Neuronal stem cell (in vitro differentiated cells): ENCODE results near the gene ZFP62.

Experiments
- DNase-seq: peaks from one replicate; pipeline ENCODE4 v3.0.0-alpha.2; 2013; ENCODE audit warnings: low spot score
- H2AFZ ChIP-seq: one replicate; pipeline ENCODE4 v1.6.1; 2013; ENCODE audit warnings: mild to moderate bottlenecking, low read length, inconsistent platforms
- H2AK5ac ChIP-seq: 2 replicates; pipeline ENCODE4 v1.6.1; 2013; ENCODE audit warnings: low read depth, mild to moderate bottlenecking, inconsistent platforms, low read length, moderate library complexity, mixed read lengths
- H2BK120ac ChIP-seq: 2 replicates; pipeline ENCODE4 v1.6.1; 2013; ENCODE audit warnings: low read depth, mild to moderate bottlenecking, inconsistent platforms, low read length, moderate library complexity, mixed read lengths
- H2BK12ac ChIP-seq: one replicate; pipeline ENCODE4 v1.6.1; 2013; ENCODE audit warnings: low read length, inconsistent platforms
- H2BK15ac ChIP-seq: 2 replicates; pipeline ENCODE4 v1.6.1; 2013; ENCODE audit warnings: mild to moderate bottlenecking, low read length, inconsistent platforms, mixed read lengths
- H2BK5ac ChIP-seq: one replicate; pipeline ENCODE4 v1.6.1; 2013; ENCODE audit warnings: inconsistent platforms, mild to moderate bottlenecking, low read length, moderate library complexity
- H3K14ac ChIP-seq: one replicate; pipeline ENCODE4 v1.6.1; 2013; ENCODE audit warnings: low read length, inconsistent platforms
- H3K18ac ChIP-seq: 2 replicates; pipeline ENCODE4 v1.6.1; 2013; ENCODE audit warnings: low read length, inconsistent platforms
- H3K23ac ChIP-seq: 2 replicates; pipeline ENCODE4 v1.6.1; 2013; ENCODE audit warnings: low read depth, mild to moderate bottlenecking, mixed read lengths, low read length, inconsistent platforms; ENCODE audit not compliant: poor library complexity
- H3K27ac ChIP-seq: replicated peaks from 3 replicates; pipeline ENCODE4 v1.5.1; 2013; ENCODE audit warnings: low read length, inconsistent platforms
- H3K27me3 ChIP-seq, 3 experiments: 2 replicates each; pipeline ENCODE4 v1.6.1; 2013; ENCODE audit warnings: low read length in 3 of 3, mild to moderate bottlenecking in 2 of 3, inconsistent platforms in 1 of 3, low read depth in 1 of 3, mixed read lengths in 1 of 3, moderate library complexity in 1 of 3; ENCODE audit not compliant: control insufficient read depth in 3 of 3, insufficient read depth in 3 of 3
- H3K36me3 ChIP-seq, 2 donors: replicated peaks in 1 of 2; 2 replicates each; pipeline ENCODE4 v1.6.1; 2013; ENCODE audit warnings: low read length in 2 of 2; ENCODE audit not compliant: control insufficient read depth in 2 of 2, insufficient read depth in 2 of 2
- H3K4ac ChIP-seq: 2 replicates; pipeline ENCODE4 v1.6.1; 2013; ENCODE audit warnings: inconsistent platforms, mild to moderate bottlenecking, low read length, moderate library complexity
- H3K4me1 ChIP-seq, 2 donors: 1 replicate in 1 of 2; 2 replicates in 1 of 2; pipeline ENCODE4 v1.6.1; 2013; ENCODE audit warnings: low read length in 2 of 2, low read depth in 1 of 2; ENCODE audit not compliant: control insufficient read depth in 2 of 2, insufficient read depth in 1 of 2
- H3K4me2 ChIP-seq: one replicate; pipeline ENCODE4 v1.6.1; 2013; ENCODE audit warnings: mild to moderate bottlenecking, low read length, inconsistent platforms; ENCODE audit not compliant: insufficient read depth, poor library complexity, severe bottlenecking
- H3K4me3 ChIP-seq, 2 donors: 2 replicates each; pipeline ENCODE4 v1.5.1; 2013; ENCODE audit warnings: low read length in 2 of 2, mild to moderate bottlenecking in 2 of 2, inconsistent platforms in 1 of 2, moderate library complexity in 1 of 2
- H3K79me1 ChIP-seq: one replicate; pipeline ENCODE4 v1.6.1; 2013; ENCODE audit warnings: low read depth, mild to moderate bottlenecking, inconsistent platforms, low read length, moderate library complexity
- H3K9ac ChIP-seq: one replicate; pipeline ENCODE4 v1.6.1; 2013; ENCODE audit warnings: mild to moderate bottlenecking, low read depth, low read length, inconsistent platforms; ENCODE audit not compliant: poor library complexity
- H3K9me3 ChIP-seq, 2 donors: replicated peaks in 1 of 2; 2 replicates each; pipeline versions ENCODE3 to v1.6.1; 2013; ENCODE audit warnings: low read length in 2 of 2, mild to moderate bottlenecking in 2 of 2, inconsistent platforms in 1 of 2, low read depth in 1 of 2, mixed read lengths in 1 of 2, moderate library complexity in 1 of 2; ENCODE audit not compliant: control insufficient read depth in 2 of 2, insufficient read depth in 1 of 2
- H4K8ac ChIP-seq: one replicate; pipeline ENCODE4 v1.6.1; 2013; ENCODE audit warnings: low read depth, mild to moderate bottlenecking, inconsistent platforms, low read length, moderate library complexity
- H4K91ac ChIP-seq: one replicate; pipeline ENCODE4 v1.6.1; 2013; ENCODE audit warnings: low read length, low read depth, mild to moderate bottlenecking, inconsistent platforms; ENCODE audit not compliant: poor library complexity
- WGBS, 2 donors: extraction: QIAGEN DNeasy Blood & Tissue Kit; methylation state at CpG; one replicate each; pipeline ENCODE4 v1.1.7; 2013; ENCODE audit warnings: missing lambda C conversion rate in 2 of 2, mixed read lengths in 1 of 2; ENCODE audit not compliant: insufficient read length in 2 of 2, insufficient replicate concordance in 1 of 2; ENCODE audit errors: extremely low coverage in 2 of 2; 5-methylcytosine and 5-hydroxymethylcytosine counted together

The ZFP62 gene

DNA sequence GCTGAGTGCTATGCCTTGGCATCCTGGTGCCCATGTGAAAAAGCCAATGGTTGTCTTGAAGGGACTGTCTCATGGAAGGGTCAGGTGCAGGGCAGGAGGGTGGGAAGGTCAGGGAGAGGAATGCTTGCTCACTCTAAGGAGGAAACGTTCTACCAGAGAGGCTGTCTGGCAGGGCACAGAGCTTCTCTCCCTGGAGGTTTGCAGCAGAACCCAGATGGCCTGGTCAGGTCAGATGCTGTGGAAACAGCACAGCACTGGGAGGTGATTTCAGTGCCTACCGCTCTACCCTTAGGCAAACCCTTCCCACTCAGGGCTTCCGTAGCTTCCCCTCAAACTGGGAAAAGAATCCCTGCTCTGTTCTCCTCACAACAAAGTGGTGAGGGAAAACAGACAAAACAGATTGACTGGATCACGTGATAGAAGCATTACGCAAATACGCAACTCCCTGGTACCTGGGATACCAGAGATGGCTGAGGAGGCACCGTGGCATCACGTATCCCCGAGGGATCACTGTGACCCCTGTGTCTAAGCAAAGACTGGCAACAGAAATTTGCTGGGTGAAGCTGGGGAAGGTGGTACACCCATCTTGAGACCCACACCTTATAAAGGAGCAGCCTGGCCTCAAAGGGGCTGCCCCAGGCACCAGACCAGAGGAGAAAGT lies 54.6 kb downstream of the ZFP62 start:
- no CpG with 5 or more reads among the region's 9 CpGs for WGBS, 2 donors

DNA sequence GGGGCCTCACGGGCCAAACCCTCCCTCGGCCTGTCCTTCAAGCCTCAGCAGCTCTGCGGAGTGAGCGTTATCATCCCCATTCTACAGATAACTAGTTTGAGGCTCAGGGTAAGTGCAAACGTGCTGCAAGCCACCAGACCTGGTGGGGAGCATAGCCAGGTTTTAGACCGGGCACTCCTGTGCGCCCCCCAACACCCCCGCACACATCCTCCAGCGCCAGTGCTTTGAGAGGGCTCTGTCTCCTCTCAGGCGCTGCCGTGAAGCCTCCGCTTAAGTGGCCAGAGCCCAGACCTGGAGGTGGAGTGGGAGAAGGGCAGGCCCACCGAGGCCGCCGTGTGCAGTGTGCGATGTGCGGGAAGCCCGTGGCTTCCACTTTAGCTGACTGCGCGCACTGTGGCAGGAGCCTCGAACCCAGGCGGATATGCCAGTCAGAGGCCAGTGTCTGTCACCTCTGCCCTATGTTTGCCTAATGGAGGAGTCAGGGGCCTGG lies 56.9 kb downstream of the ZFP62 start:
- Histone ChIP-seq H3K4me3 (no peak overlapping the region), H3K27ac (no peak overlapping the region)

More for the DNA sequence above, 54.6 kb downstream of the ZFP62 start:
- Histone ChIP-seq H3K18ac (no peak overlapping the region), H3K79me1 (peaks cover 3% of the 10 kb centered on the region), H3K27me3 (no peaks in the 10 kb centered on the region), H2AFZ (no peak overlapping the region), H3K4me3 (no peak overlapping the region), H3K23ac (no peak overlapping the region), H2AK5ac (no peak overlapping the region), H3K9ac (no peak overlapping the region), H3K9me3 (no peaks in the 10 kb centered on the region), H2BK12ac (no peak overlapping the region), H2BK120ac (no peak overlapping the region), H3K4me1 (peaks cover 24 to 32% of the 10 kb centered on the region in 2 donors), H4K8ac (no peak overlapping the region), H2BK15ac (no peak overlapping the region), H3K14ac (no peak overlapping the region), H4K91ac (no peak overlapping the region), H2BK5ac (no peak overlapping the region), H3K4ac (no peak overlapping the region), H3K4me2 (no peak overlapping the region), H3K36me3 (peaks cover 3 to 25% of the 10 kb centered on the region in 2 donors), H3K27ac (no peak overlapping the region)
- DNase-seq, result no peak

DNA sequence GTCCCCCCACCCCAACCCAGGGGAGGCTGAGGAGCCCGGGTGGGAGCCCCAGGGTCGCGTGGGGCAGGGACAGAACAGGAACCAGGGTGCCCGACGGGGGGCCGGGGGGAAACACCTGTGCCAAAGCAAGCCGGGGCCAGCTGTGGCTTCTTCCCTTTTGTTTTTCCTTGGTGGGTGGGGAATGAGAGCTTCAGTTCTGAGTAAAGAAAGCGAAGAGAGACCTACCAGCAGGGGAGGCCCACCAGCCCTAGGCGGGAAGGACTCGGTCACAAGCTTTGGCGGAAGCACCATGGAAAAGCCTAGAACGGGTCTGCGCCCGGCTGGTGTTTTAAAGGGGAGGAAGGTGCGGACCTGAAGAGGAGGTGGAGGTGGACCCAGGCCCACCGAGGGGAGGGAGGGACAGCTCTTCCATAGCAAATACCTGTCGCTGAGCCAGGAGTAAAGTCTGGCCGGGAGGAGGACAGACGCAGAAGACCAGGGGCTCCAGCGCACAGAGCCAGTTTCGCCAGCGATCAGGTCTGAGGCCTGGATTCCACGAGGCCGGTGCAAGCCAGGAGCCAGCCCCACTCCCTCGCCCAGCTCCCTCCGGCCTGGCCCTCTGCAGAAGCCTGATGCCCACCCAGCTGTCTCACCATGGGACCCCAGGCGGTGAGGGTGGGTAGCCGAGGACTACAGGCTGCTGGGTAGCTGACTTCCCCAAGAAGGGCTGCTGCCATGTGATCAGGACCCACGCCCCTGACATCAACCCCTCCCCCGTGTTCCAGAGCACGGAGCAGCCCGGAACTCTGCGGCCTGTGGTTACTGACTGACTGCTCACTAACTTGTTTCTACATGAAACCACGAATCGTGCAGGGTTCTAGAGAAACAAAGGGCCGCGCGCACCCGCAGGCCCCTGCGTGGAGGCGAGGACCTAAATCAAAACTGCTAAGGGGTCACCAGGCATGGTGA lies 57.6 kb downstream of the ZFP62 start:
- peak overlapping the region; percentile 90 for H3K4me2 ChIP-seq
- H2BK15ac ChIP-seq, result peak overlapping the region; percentile 88
- peak overlapping the region; percentile 65 for H3K14ac ChIP-seq
- peak overlapping the region; percentile 68 for H2BK120ac ChIP-seq
- peak overlapping the region; percentile 67 for H2BK5ac ChIP-seq
- DNase-seq, result peak; percentile 48
- peaks cover 9% of the 10 kb centered on the region for H3K79me1 ChIP-seq
- no peaks in the 10 kb centered on the region for H3K9me3 ChIP-seq
- H3K4me3 ChIP-seq, result peak overlapping the region; percentile 71 to 78
- no peak overlapping the region for H3K4ac ChIP-seq
- peak overlapping the region; percentile 99 for H3K18ac ChIP-seq
- no peaks in the 10 kb centered on the region for H3K27me3 ChIP-seq
- H3K36me3 ChIP-seq, result peaks cover 3 to 44% of the 10 kb centered on the region in 2 donors
- peaks cover 16 to 24% of the 10 kb centered on the region in 2 donors for H3K4me1 ChIP-seq
- peak overlapping the region; percentile 92 for H2AK5ac ChIP-seq
- WGBS, 2 donors, result no CpG with 5 or more reads among the region's 41 CpGs
- peak overlapping the region; percentile 84 for H3K9ac ChIP-seq
- H4K8ac ChIP-seq, result peak overlapping the region; percentile 90
- peak overlapping the region; percentile 48 for H4K91ac ChIP-seq
- peak overlapping the region; percentile 59 for H3K23ac ChIP-seq
- H3K27ac ChIP-seq, result peak overlapping the region; percentile 72
- peak overlapping the region; percentile 95 for H2AFZ ChIP-seq
- peak overlapping the region; percentile 66 for H2BK12ac ChIP-seq

More for the DNA sequence above, 56.9 kb downstream of the ZFP62 start:
- Histone ChIP-seq H3K27me3 (no peaks in the 10 kb centered on the region), H2AFZ (no peak overlapping the region), H3K36me3 (peaks cover 3 to 40% of the 10 kb centered on the region in 2 donors), H3K79me1 (peaks cover 9% of the 10 kb centered on the region), H2BK12ac (peak overlapping the region; percentile 46), H3K9me3 (no peaks in the 10 kb centered on the region), H3K14ac (no peak overlapping the region), H2BK120ac (no peak overlapping the region), H4K91ac (no peak overlapping the region), H2AK5ac (no peak overlapping the region), H2BK5ac (no peak overlapping the region), H4K8ac (no peak overlapping the region), H3K4me2 (no peak overlapping the region), H3K4me1 (peaks cover 22 to 31% of the 10 kb centered on the region in 2 donors), H3K9ac (no peak overlapping the region), H3K23ac (no peak overlapping the region), H3K18ac (no peak overlapping the region), H3K4ac (peak overlapping the region; percentile 19), H2BK15ac (no peak overlapping the region)
- DNase-seq, result no peak
- no CpG with 5 or more reads among the region's 22 CpGs for WGBS, 2 donors
